GM19351 (cell line): ENCODE data around the gene SERPIND1.

Experiments used
- ATAC-seq: cut with Tn5 transposase; IDR thresholded peaks from one replicate; pipeline ENCODE4 v1.9.1; 2021; ENCODE audit warnings: mild to moderate bottlenecking, moderate library complexity; ENCODE audit not compliant: unreplicated experiment

Gene SERPIND1

GRCh38 chr22:20788627-20789344, 14.9 kb downstream of the SERPIND1 start:
- no peak for ATAC-seq

GRCh38 chr22:20792221-20792965, 18.5 kb downstream of the SERPIND1 start:
- ATAC-seq, result no peak

- ATAC-seq, result no peak
Measured at GRCh38 chr22:20792966-20793728, 19.2 kb downstream of the SERPIND1 start.

GRCh38 chr22:20793748-20794649, 20.1 kb downstream of the SERPIND1 start:
- no peak for ATAC-seq

- no peak for ATAC-seq
Measured at GRCh38 chr22:20794650-20795413, 20.9 kb downstream of the SERPIND1 start.

- no peak for ATAC-seq
Measured at GRCh38 chr22:20796731-20797130, 22.8 kb downstream of the SERPIND1 start.

- ATAC-seq, result no peak
Measured at GRCh38 chr22:20798218-20798617, 24.3 kb downstream of the SERPIND1 start.

GRCh38 chr22:20798974-20799373, 25.1 kb downstream of the SERPIND1 start:
- no peak for ATAC-seq

GRCh38 chr22:20799449-20799848, 25.5 kb downstream of the SERPIND1 start:
- ATAC-seq, result no peak

GRCh38 chr22:20802452-20802851, 28.5 kb downstream of the SERPIND1 start:
- ATAC-seq, result no peak

- no peak for ATAC-seq
Measured at GRCh38 chr22:20802922-20803553, 29.1 kb downstream of the SERPIND1 start.

GRCh38 chr22:20803696-20804324, 29.9 kb downstream of the SERPIND1 start:
- ATAC-seq, result no peak

GRCh38 chr22:20804650-20805049, 30.7 kb downstream of the SERPIND1 start:
- ATAC-seq, result no peak

GRCh38 chr22:20805972-20806471, 32.1 kb downstream of the SERPIND1 start:
- no peak for ATAC-seq

- ATAC-seq, result no peak
Measured at GRCh38 chr22:20807315-20807752, 33.4 kb downstream of the SERPIND1 start.

GRCh38 chr22:20808844-20809243, 34.9 kb downstream of the SERPIND1 start:
- no peak for ATAC-seq

- ATAC-seq, result no peak
Measured at GRCh38 chr22:20809538-20810185, 35.7 kb downstream of the SERPIND1 start.

- no peak for ATAC-seq
Measured at GRCh38 chr22:20810645-20811044, 36.7 kb downstream of the SERPIND1 start.
